Fibroblast of pulmonary artery (primary cell): ENCODE measurements around the gene DEFB112.

Experiments
- DNase-seq: peaks from one replicate; pipeline ENCODE4 v3.0.0-alpha.2; 2010; ENCODE audit warnings: low read depth
- H3K4me3 ChIP-seq: replicated peaks from 2 replicates; pipeline ENCODE4 v1.5.1; 2011; ENCODE audit warnings: low read depth, mild to moderate bottlenecking, control low read depth, low read length, moderate library complexity
- TF ChIP-seq, protein P1 (sequence below): IDR thresholded peaks from 2 replicates; pipeline ENCODE4 v1.5.1; 2011; ENCODE audit warnings: mild to moderate bottlenecking, control low read depth, low read length, inconsistent platforms; ENCODE audit errors: missing control alignments

DEFB112 gene

DNA sequence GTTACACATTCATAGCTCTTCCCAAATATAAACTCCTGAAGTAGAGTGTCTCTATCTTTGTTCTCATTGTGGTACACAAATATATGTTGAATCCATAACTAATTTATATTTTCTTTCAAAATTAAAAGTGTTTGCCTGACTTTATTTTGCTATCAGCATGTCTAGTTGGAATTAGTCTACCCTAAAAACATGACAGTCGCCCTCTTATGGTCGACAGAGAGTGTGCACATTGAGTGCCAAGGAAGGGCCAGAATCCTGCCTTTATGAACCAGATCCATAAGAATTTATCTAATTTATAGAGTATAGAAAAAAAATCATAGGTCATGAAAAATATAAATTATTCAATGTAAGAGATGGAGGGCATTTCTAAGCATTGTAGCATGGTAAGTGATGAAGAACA lies 12.3 kb upstream of the DEFB112 start:
- no peak for DNase-seq
- TF ChIP-seq, protein P1, sequence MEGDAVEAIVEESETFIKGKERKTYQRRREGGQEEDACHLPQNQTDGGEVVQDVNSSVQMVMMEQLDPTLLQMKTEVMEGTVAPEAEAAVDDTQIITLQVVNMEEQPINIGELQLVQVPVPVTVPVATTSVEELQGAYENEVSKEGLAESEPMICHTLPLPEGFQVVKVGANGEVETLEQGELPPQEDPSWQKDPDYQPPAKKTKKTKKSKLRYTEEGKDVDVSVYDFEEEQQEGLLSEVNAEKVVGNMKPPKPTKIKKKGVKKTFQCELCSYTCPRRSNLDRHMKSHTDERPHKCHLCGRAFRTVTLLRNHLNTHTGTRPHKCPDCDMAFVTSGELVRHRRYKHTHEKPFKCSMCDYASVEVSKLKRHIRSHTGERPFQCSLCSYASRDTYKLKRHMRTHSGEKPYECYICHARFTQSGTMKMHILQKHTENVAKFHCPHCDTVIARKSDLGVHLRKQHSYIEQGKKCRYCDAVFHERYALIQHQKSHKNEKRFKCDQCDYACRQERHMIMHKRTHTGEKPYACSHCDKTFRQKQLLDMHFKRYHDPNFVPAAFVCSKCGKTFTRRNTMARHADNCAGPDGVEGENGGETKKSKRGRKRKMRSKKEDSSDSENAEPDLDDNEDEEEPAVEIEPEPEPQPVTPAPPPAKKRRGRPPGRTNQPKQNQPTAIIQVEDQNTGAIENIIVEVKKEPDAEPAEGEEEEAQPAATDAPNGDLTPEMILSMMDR: no peak
- no peak overlapping the region for H3K4me3 ChIP-seq

DNA sequence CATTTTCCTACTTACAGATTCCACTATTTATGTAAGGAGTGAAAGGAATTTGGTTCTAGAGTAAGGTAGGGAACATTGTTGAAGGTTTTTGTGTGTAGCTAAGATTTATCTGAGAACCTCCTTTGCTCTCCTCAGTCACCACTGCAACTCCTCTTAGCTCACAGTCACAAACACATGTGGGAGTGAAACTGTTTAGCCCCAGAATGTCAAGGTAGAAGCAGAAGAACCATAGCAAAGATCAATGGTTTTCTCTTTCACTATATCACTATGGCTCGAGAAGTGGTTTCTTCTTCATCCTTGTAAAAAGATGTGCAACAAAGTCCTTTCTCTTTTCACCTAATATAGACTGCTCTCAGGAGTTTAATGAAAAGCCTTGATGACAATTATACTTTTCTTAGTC lies 6.5 kb upstream of the DEFB112 start:
- TF ChIP-seq, protein P1: no peak
- no peak for DNase-seq

DNA sequence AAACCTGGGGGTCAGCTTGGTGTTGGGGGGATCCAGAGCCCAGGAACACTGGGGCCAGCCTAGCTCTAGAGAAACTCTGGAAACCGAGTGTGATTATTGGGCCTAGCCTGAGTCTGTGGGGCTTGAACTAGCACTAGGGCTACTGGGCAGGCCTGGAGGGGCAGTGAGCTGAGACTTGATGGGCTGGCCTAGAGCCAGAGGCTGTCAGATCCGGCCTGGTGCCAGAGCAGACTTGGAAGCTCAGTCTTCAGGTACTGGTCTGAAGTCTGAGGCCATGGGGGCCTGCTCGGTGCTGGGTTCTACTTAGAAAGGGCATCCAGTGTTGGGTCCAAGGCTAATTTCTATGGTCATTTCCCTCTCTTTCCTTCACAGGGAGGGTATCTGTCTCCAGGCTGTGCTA lies 2.7 kb downstream of the DEFB112 start:
- H3K4me3 ChIP-seq: no peak overlapping the region
- TF ChIP-seq, protein P1: no peak
- no peak for DNase-seq

More for the DNA sequence above, 6.5 kb upstream of the DEFB112 start:
- no peak overlapping the region for H3K4me3 ChIP-seq

DNA sequence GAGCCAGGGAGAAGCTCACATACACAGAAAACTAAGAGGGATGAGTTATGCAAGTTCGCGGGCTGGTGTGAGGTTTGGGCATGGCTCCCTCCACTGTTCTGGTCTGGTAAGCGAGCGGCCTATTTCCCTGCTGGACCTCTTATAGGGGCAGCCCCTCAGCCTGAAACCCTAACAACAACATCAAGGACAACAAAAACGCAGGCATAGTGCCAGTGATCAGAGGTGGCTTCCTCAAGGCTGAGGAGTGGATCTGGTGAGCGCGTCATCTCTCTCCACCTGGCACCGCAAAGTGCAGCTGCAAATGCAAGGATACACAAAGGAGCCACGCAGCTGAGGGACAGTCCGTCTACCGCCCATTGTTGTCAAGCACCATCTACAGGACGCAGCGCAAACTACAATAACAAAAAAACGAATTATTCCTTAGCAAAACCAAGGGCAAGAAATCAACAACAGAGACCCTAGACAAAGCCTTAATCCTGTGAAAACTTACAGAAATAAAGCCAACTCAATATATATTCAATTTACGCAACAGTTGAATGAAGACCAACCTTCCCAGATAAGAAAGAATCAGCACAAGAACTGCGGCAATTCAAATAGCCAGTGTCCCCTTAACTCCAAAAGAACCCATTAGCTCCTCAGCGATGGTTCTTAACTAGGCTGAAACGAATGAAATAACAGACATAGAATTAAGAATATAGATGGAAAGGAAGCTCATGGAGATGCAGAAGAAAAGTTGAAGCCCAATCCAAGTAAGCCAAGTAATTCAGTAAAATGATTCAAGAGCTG lies 18.8 kb downstream of the DEFB112 start:
- TF ChIP-seq, protein P1: no peak
- H3K4me3 ChIP-seq: no peak overlapping the region
- no peak for DNase-seq

DNA sequence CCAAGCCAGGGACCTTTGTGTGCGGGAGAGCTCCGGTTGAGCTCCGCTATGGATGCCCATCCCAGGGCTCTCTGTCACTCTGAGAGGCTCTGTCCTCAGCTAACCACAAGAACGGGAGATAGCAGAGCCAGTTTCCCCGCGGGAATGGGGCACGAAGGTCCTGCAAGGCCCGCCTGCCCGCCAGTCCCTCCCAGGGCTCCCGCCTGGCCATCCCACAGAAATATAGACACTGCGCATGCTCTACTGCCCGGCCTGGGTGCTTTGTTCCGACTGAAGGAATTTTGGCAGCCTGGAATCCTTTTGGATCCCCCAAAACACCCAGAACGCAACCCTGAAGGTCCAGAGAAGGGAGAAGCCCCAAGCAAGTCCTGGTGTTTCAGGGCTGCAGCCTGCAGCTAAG lies 19.4 kb downstream of the DEFB112 start:
- TF ChIP-seq, protein P1: no peak
- no peak for DNase-seq
- H3K4me3 ChIP-seq: no peak overlapping the region

DNA sequence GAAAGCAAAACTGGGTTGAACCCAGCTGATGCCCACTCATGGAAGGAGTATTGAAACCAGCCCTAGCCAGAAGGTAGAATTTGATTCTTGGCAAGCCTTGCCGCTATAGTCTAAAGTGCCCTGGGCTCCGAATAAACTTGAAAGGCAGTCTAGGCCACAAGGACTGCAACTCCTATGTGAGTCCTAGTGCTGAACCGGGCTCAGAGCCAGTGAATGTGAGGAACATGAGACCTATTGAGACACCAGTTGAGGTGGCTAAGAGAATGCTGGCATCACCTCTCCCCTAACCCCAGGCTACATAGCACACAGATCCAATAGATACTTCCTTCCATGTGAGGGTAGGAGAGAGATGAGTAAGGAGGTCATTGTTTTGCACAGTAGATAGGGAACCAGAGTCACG lies 24.5 kb downstream of the DEFB112 start:
- H3K4me3 ChIP-seq: no peak overlapping the region
- TF ChIP-seq, protein P1: no peak
- no peak for DNase-seq

DNA sequence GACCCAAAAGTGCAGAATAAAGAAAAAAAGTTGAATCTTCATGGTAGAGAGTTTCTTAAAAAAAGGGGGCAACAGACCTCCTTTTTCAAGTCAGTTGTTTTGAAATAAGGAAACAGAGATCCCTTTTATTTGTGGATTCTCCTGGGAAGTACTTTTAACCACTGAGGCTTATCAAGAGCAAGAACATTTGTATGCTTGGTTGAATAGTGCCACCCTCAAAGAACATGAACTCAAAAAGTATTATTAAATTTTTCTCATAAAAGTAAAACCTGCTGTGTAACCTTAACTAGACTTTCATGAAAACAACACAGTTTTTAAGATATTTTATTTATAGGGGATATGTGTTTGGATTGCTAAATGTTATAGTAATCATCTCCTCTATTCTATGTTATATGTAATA lies 27.8 kb downstream of the DEFB112 start, which contains the start of gene DEFB110:
Gene DEFB110, minus strand, starts transcription at position 101 of the 400 bp plus-strand sequence. Its CDS starts 59 bp downstream, at position 42.
- TF ChIP-seq, protein P1: no peak
- H3K4me3 ChIP-seq: no peak within 1 kb of the TSS
- DNase-seq: no peak
